Renal cortex interstitium (tissue), 11 donors: ENCODE results near the gene FUCA2. TPM values are rescaled to one million over a fixed set of nuclear protein-coding genes. Genes with fewer than 3 reads are reported as not detected.
"Not testable (repeated sequence)": the region's sequence is repeated elsewhere in the genome, so short reads cannot be mapped to it uniquely, and the experiment has no call there.

Experiments
- DNase-seq, 11 donors: peaks; one replicate each; pipeline ENCODE4 v3.0.0-alpha.2; 2013; ENCODE audit warnings: low read depth in 9 of 11, low spot score in 4 of 11; ENCODE audit errors: extremely low read depth in 1 of 11
- polyA plus RNA-seq, 3 donors: library from polyadenylated mRNA; unstranded; fragments of 120-200 nt; gene quantifications; one replicate each; pipeline ENCODE4 v1.2.1, GENCODE V29; 2013; ENCODE audit not compliant: insufficient read length in 3 of 3

FUCA2 gene
- polyA plus RNA-seq, 3 donors: 61.2 to 68.0 (median 65.5) TPM

DNA sequence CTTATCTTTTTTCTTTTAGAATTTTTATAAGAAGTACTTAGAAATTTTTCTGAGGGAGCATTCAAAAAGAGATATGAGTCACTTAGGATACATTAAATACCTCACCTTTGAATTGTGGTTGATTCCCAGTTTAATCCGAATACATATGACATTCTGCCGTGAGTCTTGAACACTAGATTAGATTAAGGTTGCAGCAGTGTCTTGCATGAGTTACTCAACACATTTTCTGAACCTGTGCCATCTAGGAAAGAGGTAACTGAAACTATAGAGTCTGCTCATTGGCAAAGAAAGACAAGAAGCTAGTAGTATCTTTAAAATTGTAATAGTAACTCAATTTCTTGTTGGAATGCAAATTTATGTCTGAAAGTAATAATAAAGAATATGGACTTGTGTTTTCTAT, 46.0 kb downstream of the FUCA2 start:
- DNase-seq: no peak

- peak in 2 of 11 donors; percentile 4 to 20 for DNase-seq
Measured at GRCh38 chr6:143457563-143458359, 53.8 kb downstream of the FUCA2 start.

- DNase-seq: no peak
Measured at GRCh38 chr6:143451531-143451930, 60.0 kb downstream of the FUCA2 start.

- peak; percentile 62 to 91 (median 88) for DNase-seq
Measured at GRCh38 chr6:143450453-143451371, 60.8 kb downstream of the FUCA2 start, which contains the start of the genes ADAT2 and PEX3. TSS of gene ADAT2 (minus strand) at chr6:143450695. CDS start at chr6:143450658, 37 bp downstream. TSS of gene PEX3 (plus strand) at chr6:143450805. CDS start at chr6:143451043, 238 bp downstream.

DNA sequence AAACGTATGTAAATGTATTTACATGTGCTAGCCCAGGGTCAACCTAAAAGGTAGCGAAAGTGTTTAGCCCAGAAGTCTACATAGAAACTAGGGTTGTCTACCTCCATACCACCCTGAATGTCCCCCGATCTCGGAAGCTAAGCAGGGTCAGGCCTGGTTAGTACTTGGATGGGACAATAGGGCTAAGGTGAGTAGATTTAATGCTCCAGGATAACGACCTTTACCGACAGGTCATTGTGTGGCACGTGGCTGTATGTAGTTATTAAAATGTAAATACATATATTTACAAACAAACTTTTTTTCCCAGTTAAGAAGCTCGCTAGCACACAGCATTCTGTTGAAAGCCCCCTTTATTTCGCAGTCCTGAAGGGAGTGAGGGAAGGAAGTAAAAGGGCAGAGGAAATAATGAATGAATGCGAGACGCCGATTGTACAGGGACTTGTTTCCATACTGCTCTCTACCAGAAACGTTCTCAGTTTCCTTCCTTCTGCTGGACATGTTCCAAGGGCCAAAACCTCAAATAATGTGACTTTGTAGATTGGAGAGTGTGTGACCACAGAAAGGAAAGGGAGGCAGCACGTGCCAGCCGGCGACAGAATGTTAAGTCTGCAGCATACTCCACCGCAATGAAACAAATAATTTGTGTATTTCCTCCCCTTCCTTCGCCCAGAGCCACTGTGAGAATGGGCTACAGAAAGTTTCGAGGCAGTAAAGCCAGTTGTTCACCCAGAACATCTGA, 61.6 kb downstream of the FUCA2 start:
- peak in 4 of 11 donors; percentile 27 to 48 (median 42) for DNase-seq

DNA sequence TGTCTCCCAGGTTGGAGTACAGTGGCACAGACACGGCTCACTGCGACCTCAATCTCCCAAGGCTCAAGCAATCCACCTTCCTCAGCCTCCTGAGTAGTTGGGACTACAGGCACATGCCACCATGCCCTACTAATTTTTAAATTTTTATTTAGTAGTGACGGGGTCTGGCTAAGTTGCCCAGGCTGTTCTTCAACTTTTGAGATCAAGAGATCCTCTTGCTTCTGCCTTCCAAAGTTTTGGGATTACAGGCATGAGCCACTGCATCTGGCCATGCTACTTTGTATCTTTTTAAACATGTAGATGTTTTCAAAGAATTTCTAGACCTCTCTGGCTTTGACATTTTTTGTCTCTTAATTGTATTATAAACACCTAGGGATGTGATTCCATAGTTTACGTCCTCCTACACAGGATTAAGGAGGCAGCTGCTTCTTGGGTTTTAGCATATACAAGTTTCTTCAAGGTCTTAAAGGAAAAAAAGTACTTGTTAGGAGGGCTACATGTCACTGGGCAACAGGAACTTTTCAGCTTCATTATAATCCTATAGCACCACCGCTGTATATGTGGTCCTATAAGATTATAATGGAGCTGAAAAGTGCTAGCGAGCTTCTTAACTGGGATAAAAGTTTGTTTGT, 62.3 kb downstream of the FUCA2 start:
- DNase-seq: peak in 1 of 11 donors; percentile 4

GRCh38 chr6:143447865-143448264, 63.7 kb downstream of the FUCA2 start:
- not testable (repeated sequence) for DNase-seq

Other genes starting within 250 kb of the FUCA2 start
- gene ADAT2, start 61.0 kb downstream of the FUCA2 start, polyA plus RNA-seq: 10 to 100 TPM; 12.7 to 27.9 (median 14.0) TPM
- gene PEX3, start 60.9 kb downstream of the FUCA2 start, polyA plus RNA-seq: 10 to 100 TPM; 33.4 to 44.3 (median 40.6) TPM
- 10 to 100 TPM; 31.0 to 36.4 (median 31.3) TPM for gene PHACTR2, start 166.2 kb upstream of the FUCA2 start, polyA plus RNA-seq